ENCODE measurements around the gene TBR1. TPM values are rescaled to one million over a fixed set of nuclear protein-coding genes. Genes with fewer than 3 reads are reported as not detected.

Gene TBR1
- total RNA-seq, 2 experiments from 2014 or later = 0.04 TPM; not detected in 1

GRCh38 chr2:161423421-161424393 lies 7.6 kb downstream of the TBR1 start:
- POLR2A ChIA-PET = interaction anchor here (0.6 kb wide), 1 partner anchor 200 kb away, joined by 3 read pairs; no protein-coding TSS in a partner anchor
- H3K9me3 Mint-ChIP-seq (ENCODE audit: low read depth) = peaks cover 1% of the 10 kb centered on the region
- intact Hi-C loops (cut with DNase I, micrococcal nuclease) = loop anchor here (1.0 to 10.0 kb wide), 3 partner anchors 7 to 529 kb away; partner anchors contain the start of gene TBR1 (in 1 of the 2)
- CTCF ChIA-PET = no interaction called here
- ATAC-seq = peak; percentile 28
- peak; percentile 31 for DNase-seq
- peaks cover 81% of the 10 kb centered on the region for H3K27me3 Mint-ChIP-seq
- peaks cover 28% of the 10 kb centered on the region for H3K4me1 Mint-ChIP-seq
- H3K36me3 Mint-ChIP-seq (ENCODE audit: low read depth) = peaks cover 3% of the 10 kb centered on the region
- H3K27ac Mint-ChIP-seq = no peak overlapping the region
- peak overlapping the region; percentile 61 for H3K4me3 Mint-ChIP-seq

- no peak for ATAC-seq
- peak overlapping the region; percentile 61 for H3K4me3 Mint-ChIP-seq
- CTCF ChIA-PET = interaction anchor here (0.6 to 2.3 kb wide), 2 partner anchors 8 to 201 kb away, joined by 3 to 8 read pairs; partner anchors contain the start of gene TBR1
- peaks cover 1% of the 10 kb centered on the region for H3K9me3 Mint-ChIP-seq (ENCODE audit: low read depth)
- no peak overlapping the region for H3K27ac Mint-ChIP-seq
- peaks cover 81% of the 10 kb centered on the region for H3K27me3 Mint-ChIP-seq
- intact Hi-C loops (cut with DNase I, micrococcal nuclease) = loop anchor here (1.0 to 10.0 kb wide), 3 partner anchors 8 to 528 kb away; partner anchors contain the start of gene TBR1 (in 1 of the 2)
- POLR2A ChIA-PET = interaction anchor here (0.6 kb wide), 2 partner anchors 8 to 200 kb away, joined by 3 to 8 read pairs; partner anchors contain the start of gene TBR1
- H3K36me3 Mint-ChIP-seq (ENCODE audit: low read depth) = peaks cover 3% of the 10 kb centered on the region
- no peak for DNase-seq
- H3K4me1 Mint-ChIP-seq = peaks cover 21% of the 10 kb centered on the region
Observed at GRCh38 chr2:161424394-161424769, 8.3 kb downstream of the TBR1 start.

GRCh38 chr2:161424891-161425727 lies 9.0 kb downstream of the TBR1 start:
- no peak for DNase-seq
- ATAC-seq = no peak
- peaks cover 3% of the 10 kb centered on the region for H3K36me3 Mint-ChIP-seq (ENCODE audit: low read depth)
- H3K27ac Mint-ChIP-seq = no peak overlapping the region
- H3K4me3 Mint-ChIP-seq = no peak overlapping the region
- H3K9me3 Mint-ChIP-seq (ENCODE audit: low read depth) = peaks cover 1% of the 10 kb centered on the region
- H3K4me1 Mint-ChIP-seq = peaks cover 21% of the 10 kb centered on the region
- H3K27me3 Mint-ChIP-seq = peaks cover 78% of the 10 kb centered on the region
- ChIA-PET POLR2A (interaction anchor here (0.6 kb wide), 2 partner anchors 9 to 201 kb away, joined by 3 to 8 read pairs; partner anchors contain the start of gene TBR1), CTCF (interaction anchor here (0.6 to 2.3 kb wide), 3 partner anchors 9 to 200 kb away, joined by 3 to 8 read pairs (median 4); partner anchors contain the start of gene TBR1)
- intact Hi-C loops (cut with DNase I, micrococcal nuclease) = loop anchor here (1.0 to 10.0 kb wide), 3 partner anchors 9 to 527 kb away; partner anchors contain the start of gene TBR1 (in 2 of the 2)

- DNase-seq = no peak
- ChIA-PET POLR2A (no interaction called here), CTCF (interaction anchor here (1.0 to 2.3 kb wide), 2 partner anchors 9 to 10 kb away, joined by 4 to 8 read pairs; partner anchors contain the start of gene TBR1)
- Mint-ChIP-seq H3K27ac (no peak overlapping the region), H3K27me3 (peaks cover 75% of the 10 kb centered on the region), H3K9me3 (ENCODE audit: low read depth) (peaks cover 1% of the 10 kb centered on the region), H3K36me3 (ENCODE audit: low read depth) (peaks cover 3% of the 10 kb centered on the region), H3K4me3 (no peak overlapping the region), H3K4me1 (peaks cover 21% of the 10 kb centered on the region)
- no peak for ATAC-seq
- intact Hi-C loops (cut with DNase I, micrococcal nuclease) = loop anchor here (1.0 to 10.0 kb wide), 2 partner anchors 10 to 519 kb away; partner anchors contain the start of gene TBR1 (in 1 of the 2)
Observed at GRCh38 chr2:161425728-161426454, 9.8 kb downstream of the TBR1 start.

- intact Hi-C loops (cut with DNase I, micrococcal nuclease) = loop anchor here in 1 of 2 experiments (10.0 kb wide), 1 partner anchor 518 kb away; no protein-coding TSS in a partner anchor
- H3K27ac Mint-ChIP-seq = no peak overlapping the region
- POLR2A ChIA-PET = no interaction called here
- CTCF ChIA-PET = interaction anchor here (1.0 to 2.3 kb wide), 2 partner anchors 9 to 10 kb away, joined by 4 to 8 read pairs; partner anchors contain the start of gene TBR1
- H3K9me3 Mint-ChIP-seq (ENCODE audit: low read depth) = peaks cover 1% of the 10 kb centered on the region
- H3K36me3 Mint-ChIP-seq (ENCODE audit: low read depth) = peaks cover 3% of the 10 kb centered on the region
- H3K4me1 Mint-ChIP-seq = peaks cover 21% of the 10 kb centered on the region
- peak; percentile 4 for ATAC-seq
- H3K27me3 Mint-ChIP-seq = peaks cover 72% of the 10 kb centered on the region
- H3K4me3 Mint-ChIP-seq = peak overlapping the region; percentile 20
- no peak for DNase-seq
Observed at GRCh38 chr2:161426455-161426921, 10.4 kb downstream of the TBR1 start.

- CTCF ChIA-PET = interaction anchor here (2.3 kb wide), 1 partner anchor 11 kb away, joined by 8 read pairs; the partner anchor contains the start of gene TBR1
- Mint-ChIP-seq H3K27me3 (peaks cover 72% of the 10 kb centered on the region), H3K4me1 (peaks cover 21% of the 10 kb centered on the region), H3K27ac (peak overlapping the region; percentile 67), H3K36me3 (ENCODE audit: low read depth) (peaks cover 3% of the 10 kb centered on the region), H3K4me3 (peak overlapping the region; percentile 51), H3K9me3 (ENCODE audit: low read depth) (peaks cover 1% of the 10 kb centered on the region)
- DNase-seq = peak; percentile 51
- intact Hi-C loops (cut with DNase I, micrococcal nuclease) = loop anchor here in 1 of 2 experiments (10.0 kb wide), 1 partner anchor 518 kb away; no protein-coding TSS in a partner anchor
- POLR2A ChIA-PET = no interaction called here
- ATAC-seq = peak; percentile 30
Observed at GRCh38 chr2:161426922-161427663, 11.0 kb downstream of the TBR1 start.

GRCh38 chr2:161427664-161428587 lies 11.8 kb downstream of the TBR1 start:
- ChIA-PET CTCF (interaction anchor here (0.8 to 1.0 kb wide), 2 partner anchors 9 kb away, joined by 3 read pairs; no protein-coding TSS in a partner anchor), POLR2A (no interaction called here)
- Mint-ChIP-seq H3K4me3 (peak overlapping the region; percentile 51), H3K9me3 (ENCODE audit: low read depth) (peaks cover 1% of the 10 kb centered on the region), H3K27ac (peak overlapping the region; percentile 67), H3K4me1 (peaks cover 21% of the 10 kb centered on the region), H3K36me3 (ENCODE audit: low read depth) (peaks cover 3% of the 10 kb centered on the region), H3K27me3 (peaks cover 66% of the 10 kb centered on the region)
- no peak for ATAC-seq
- peak; percentile 20 for DNase-seq
- intact Hi-C loops (cut with DNase I, micrococcal nuclease) = loop anchor here in 1 of 2 experiments (10.0 kb wide), 1 partner anchor 517 kb away; no protein-coding TSS in a partner anchor

- ChIA-PET CTCF (interaction anchor here (1.1 kb wide), 1 partner anchor 16 kb away, joined by 3 read pairs; no protein-coding TSS in a partner anchor), POLR2A (no interaction called here)
- no peak overlapping the region for H3K4me3 Mint-ChIP-seq
- peaks cover 1% of the 10 kb centered on the region for H3K9me3 Mint-ChIP-seq (ENCODE audit: low read depth)
- peaks cover 62% of the 10 kb centered on the region for H3K27me3 Mint-ChIP-seq
- peaks cover 12% of the 10 kb centered on the region for H3K4me1 Mint-ChIP-seq
- peaks cover 1% of the 10 kb centered on the region for H3K36me3 Mint-ChIP-seq (ENCODE audit: low read depth)
- DNase-seq (no peak), ATAC-seq (no peak)
- no peak overlapping the region for H3K27ac Mint-ChIP-seq
- intact Hi-C loops (cut with DNase I, micrococcal nuclease) = no loop called here
Observed at GRCh38 chr2:161430386-161430785, 14.3 kb downstream of the TBR1 start.

- no peak for DNase-seq
- peaks cover 1% of the 10 kb centered on the region for H3K9me3 Mint-ChIP-seq (ENCODE audit: low read depth)
- ATAC-seq = no peak
- CTCF ChIA-PET = no interaction called here
- H3K4me1 Mint-ChIP-seq = peaks cover 7% of the 10 kb centered on the region
- peaks cover 57% of the 10 kb centered on the region for H3K27me3 Mint-ChIP-seq
- peaks cover 1% of the 10 kb centered on the region for H3K36me3 Mint-ChIP-seq (ENCODE audit: low read depth)
- POLR2A ChIA-PET = no interaction called here
- no peak overlapping the region for H3K27ac Mint-ChIP-seq
- intact Hi-C loops (cut with DNase I, micrococcal nuclease) = no loop called here
- H3K4me3 Mint-ChIP-seq = no peak overlapping the region
Observed at GRCh38 chr2:161432107-161432506, 16.0 kb downstream of the TBR1 start.
